K562 (cell line): ENCODE data around the gene DOCK3. TPM values are rescaled to one million over a fixed set of nuclear protein-coding genes. Genes with fewer than 3 reads are reported as not detected.

Experiments used
- ATAC-seq: fragments of 200-7000 bp; cut with Tn5 transposase; 3 replicates; pipeline ENCODE4 v1.9.1; 2020; ENCODE audit warnings: moderate library complexity
- BruUV-seq: library from RNA; stranded (reverse); fragments of 400-500 nt; replicated peaks from 2 replicates; lab custom pipeline; 2021; lab: Mats Ljungman, UMichigan
- CTCF ChIA-PET: fragments of 300-600 bp; formaldehyde crosslinking; extraction: SDS; loops from one replicate; lab custom pipeline; 2021; ENCODE audit warnings: low intra/inter-chr PET ratio; lab: Yijun Ruan, JAX
- POLR2A ChIA-PET: fragments of 300-600, 350-650 bp; sonication (Branson Sonifier 250); formaldehyde crosslinking; extraction: SDS; loops from one replicate; lab custom pipeline; 2021; ENCODE audit warnings: antibody characterized with exemption, inconsistent platforms; lab: Yijun Ruan, JAX
- DNase-seq, 4 experiments: peaks; one replicate each; pipeline versions ENCODE4 v3.0.0 to v3.0.0-alpha.2; 2011 to 2018; ENCODE audit warnings: low spot score in 3 of 4, mixed read lengths in 3 of 4; ENCODE audit errors: extremely low read depth in 1 of 4
- FAIRE-seq: peaks from 2 replicates; lab custom pipeline; 2011; peaks lifted over from hg19 to GRCh38; lab: Jason Lieb, UNC
- H2AFZ ChIP-seq: 2 replicates; pipeline ENCODE4 v1.6.0; 2011; ENCODE audit warnings: low read depth, low read length, control low read depth, inconsistent platforms
- H3K27ac ChIP-seq: fragments of 200-600 bp; 3 replicates; pipeline ENCODE4 v1.8.0; 2011; ENCODE audit warnings: low read depth, mild to moderate bottlenecking, control low read depth, inconsistent platforms, low read length, moderate library complexity, mixed read lengths; ENCODE audit errors: extremely low read depth
- H3K27me3 ChIP-seq, 2 experiments: fragments of 300-600 bp in 1 of 2; 2 replicates in 1 of 2; 3 replicates in 1 of 2; pipeline versions ENCODE4 v1.6.0 to v1.8.0; 2011; ENCODE audit warnings: inconsistent platforms in 2 of 2, low read length in 2 of 2, mild to moderate bottlenecking in 1 of 2, mixed read lengths in 1 of 2, moderate library complexity in 1 of 2; ENCODE audit not compliant: control insufficient read depth in 2 of 2, insufficient read depth in 2 of 2
- H3K36me3 ChIP-seq: fragments of 300-600 bp; 3 replicates; pipeline ENCODE4 v1.8.0; 2011; ENCODE audit warnings: mild to moderate bottlenecking, low read length, inconsistent platforms; ENCODE audit not compliant: control insufficient read depth, insufficient read depth
- H3K4me1 ChIP-seq, 2 experiments: fragments of 200-600 bp in 1 of 2; replicated peaks in 1 of 2; 2 replicates in 1 of 2; 3 replicates in 1 of 2; pipeline versions ENCODE4 v1.5.1 to v1.8.0; 2011; ENCODE audit warnings: inconsistent platforms in 2 of 2, low read length in 2 of 2, mild to moderate bottlenecking in 1 of 2, mixed read lengths in 1 of 2, moderate library complexity in 1 of 2; ENCODE audit not compliant: control insufficient read depth in 2 of 2, insufficient read depth in 2 of 2
- H3K4me2 ChIP-seq: 2 replicates; pipeline ENCODE4 v1.6.1; 2011; ENCODE audit warnings: low read length, control low read depth, inconsistent platforms, mixed read lengths; ENCODE audit not compliant: insufficient read depth
- H3K4me3 ChIP-seq: fragments of 200-600 bp; sonication (generic), shearing (Covaris generic); 2 replicates; pipeline ENCODE4 v1.5.1; 2016; ENCODE audit warnings: control low read depth, inconsistent platforms
- H3K79me2 ChIP-seq: fragments of 200-600 bp; 3 replicates; pipeline ENCODE4 v1.8.0; 2011; ENCODE audit warnings: low read length, inconsistent platforms; ENCODE audit not compliant: control insufficient read depth, insufficient read depth
- H3K9ac ChIP-seq, 2 experiments: 2 replicates each; pipeline versions ENCODE4 v1.6.0 to v1.6.1; 2011; ENCODE audit warnings: low read depth in 2 of 2, low read length in 2 of 2, control low read depth in 1 of 2, inconsistent platforms in 1 of 2, mild to moderate bottlenecking in 1 of 2, mixed read lengths in 1 of 2; ENCODE audit not compliant: insufficient read depth in 1 of 2
- H3K9me1 ChIP-seq: one replicate; pipeline ENCODE4 v1.6.0; 2011; ENCODE audit warnings: inconsistent platforms, mild to moderate bottlenecking, low read length, moderate library complexity; ENCODE audit not compliant: control insufficient read depth, insufficient read depth
- H3K9me3 ChIP-seq: replicated peaks from 2 replicates; pipeline ENCODE4 v1.5.1; 2011; ENCODE audit warnings: low read depth, low read length, inconsistent platforms; ENCODE audit not compliant: control insufficient read depth, insufficient read depth
- H4K20me1 ChIP-seq: replicated peaks from 2 replicates; pipeline ENCODE4 v1.6.1; 2011; ENCODE audit warnings: low read length, inconsistent platforms, mixed read lengths; ENCODE audit not compliant: control insufficient read depth, insufficient read depth
- CTBP1 ChIP-seq: fragments of 450-650 bp; IDR thresholded peaks from 2 replicates; pipeline ENCODE4 v1.6.1; 2016; ENCODE audit warnings: borderline replicate concordance
- ETV1 ChIP-seq: fragments of 450-650 bp; conservative IDR thresholded peaks from 2 replicates; pipeline ENCODE4 v1.6.1; 2016; ENCODE audit warnings: missing genetic modification characterization, control low read depth, low read depth, missing compliant biosample characterization
- LARP7 ChIP-seq: fragments of 450-650 bp; IDR thresholded peaks from 2 replicates; pipeline ENCODE4 v1.6.1; 2016
- MEF2A ChIP-seq: IDR thresholded peaks from 2 replicates; pipeline ENCODE4 v1.6.1; 2011; ENCODE audit warnings: low read depth, mild to moderate bottlenecking, low read length, moderate library complexity; ENCODE audit not compliant: control insufficient read depth
- NCOR1 ChIP-seq: fragments of 450-650 bp; IDR thresholded peaks from 2 replicates; pipeline ENCODE4 v1.6.1; 2016; ENCODE audit warnings: mild to moderate bottlenecking, moderate library complexity
- NR1H2 ChIP-seq: sonication (generic); formaldehyde crosslinking; IDR thresholded peaks from 2 replicates; pipeline ENCODE4 v1.4.0; 2020; ENCODE audit warnings: mild to moderate bottlenecking, missing genetic modification reagents
- POLR2H ChIP-seq: IDR thresholded peaks from 2 replicates; pipeline ENCODE4 v1.6.1; 2016; ENCODE audit warnings: missing genetic modification characterization, low read depth, mild to moderate bottlenecking, control low read depth, missing compliant biosample characterization, moderate library complexity
- POLR3A ChIP-seq: IDR thresholded peaks from 2 replicates; pipeline ENCODE4 v1.6.1; 2011; ENCODE audit warnings: borderline replicate concordance, mild to moderate bottlenecking, moderate library complexity; ENCODE audit not compliant: insufficient read length, insufficient read depth; ENCODE audit errors: extremely low read depth
- RFX5 ChIP-seq: IDR thresholded peaks from 2 replicates; pipeline ENCODE4 v1.6.1; 2011; ENCODE audit warnings: low read depth, mild to moderate bottlenecking, improper control_type of control experiment, low read length
- SAFB2 ChIP-seq: fragments of 200-400 bp; formaldehyde crosslinking; IDR thresholded peaks from 2 replicates; pipeline ENCODE4 v1.6.1; 2018; ENCODE audit warnings: borderline replicate concordance, low read length, low read depth, moderate library complexity; ENCODE audit not compliant: severe bottlenecking
- SETDB1 ChIP-seq: IDR thresholded peaks from one replicate; pipeline ENCODE4 v1.6.1; 2012; ENCODE audit warnings: low read length, control low read depth, inconsistent platforms
- SMAD3 ChIP-seq: fragments of 450-650 bp; formaldehyde crosslinking; conservative IDR thresholded peaks from 2 replicates; pipeline ENCODE4 v1.4.0; 2020; ENCODE audit warnings: mild to moderate bottlenecking
- THAP12 ChIP-seq: fragments of 250-450 bp; sonication (Bioruptor Pico); IDR thresholded peaks from 2 replicates; pipeline ENCODE4 v1.9.0; 2021; ENCODE audit warnings: mild to moderate bottlenecking, inconsistent platforms
- U2AF1 ChIP-seq: fragments of 200-400 bp; formaldehyde crosslinking; optimal IDR thresholded peaks from 2 replicates; pipeline ENCODE3; 2017; ENCODE audit warnings: mild to moderate bottlenecking, low read depth, low read length, moderate library complexity
- ZC3H11A ChIP-seq: IDR thresholded peaks from 2 replicates; pipeline ENCODE4 v1.6.1; 2012; ENCODE audit warnings: low read depth, low read length, improper control_type of control experiment
- ZNF174 ChIP-seq: fragments of 250-450 bp; sonication (Bioruptor Pico); IDR thresholded peaks from 2 replicates; pipeline ENCODE4 v1.4.0; 2020; ENCODE audit warnings: mild to moderate bottlenecking
- WGBS: fragments of 100-300 bp; shearing (Covaris generic); methylation state at CpG from one replicate; pipeline ENCODE4 v1.1.6; 2016; ENCODE audit warnings: low coverage, mixed read lengths; ENCODE audit not compliant: insufficient coverage; ENCODE audit errors: missing lambda C conversion rate; 5-methylcytosine and 5-hydroxymethylcytosine counted together
- in situ Hi-C: fragments of 300-500 bp; cut with MboI; formaldehyde crosslinking; loops from 4 replicates; pipeline ENCODE4 v1.15.0; 2018; ENCODE audit warnings: inconsistent platforms, mixed read lengths
- intact Hi-C: fragments of 100-400 bp; cut with micrococcal nuclease; formaldehyde crosslinking; loops from 2 replicates; pipeline ENCODE4 v1.14.2; 2022
- polyA plus RNA-seq, 8 experiments: library from polyadenylated mRNA; depleted of rRNA in 4 of 8; stranded (reverse) in 5 of 8; unstranded in 3 of 8; fragments of >200 nt; fragmentation: Nextera tagmentation in 2 of 8; fragmentation: Illumina TruSeq in 1 of 8; extraction: Ambion mirVana in 2 of 8; extraction: Trizol in 1 of 8; gene quantifications; 2 replicates each; pipeline versions ENCODE4 v1.2.1 to v1.2.3, GENCODE V29; 2011 to 2014; ENCODE audit warnings: inconsistent platforms in 1 of 8, missing spikeins in 1 of 8
- total RNA-seq, 7 experiments: library from RNA; depleted of rRNA in 6 of 7; stranded (reverse); fragments of >200 nt in 6 of 7; fragmentation: Illumina TruSeq in 2 of 7; extraction: Trizol in 2 of 7; gene quantifications; 2 replicates each; pipeline versions ENCODE4 v1.2.1 to v1.2.3, GENCODE V29; 2011 to 2021; ENCODE audit warnings: low replicate concordance in 1 of 7
- TF ChIP-seq, protein P1 (sequence below): sonication (generic); formaldehyde crosslinking; IDR thresholded peaks from 2 replicates; pipeline ENCODE4 v1.8.0; 2022; ENCODE audit warnings: missing genetic modification reagents, mild to moderate bottlenecking, borderline replicate concordance

DOCK3 gene
- total and polyA plus RNA-seq, 9 of the 15 experiments (the other 6 are each of a cell fraction or from before 2014, with no cell fraction given) = under 0.01 to 0.03 (median 0.01) TPM; not detected in 4

GRCh38 chr3:51361746-51362145 lies 687.0 kb downstream of the DOCK3 start:
- no peaks in the 10 kb centered on the region for H4K20me1 ChIP-seq
- intact Hi-C loops = no loop called here
- WGBS = 0% methylated on average over 6 of the region's 6 CpGs
- in situ Hi-C loops = no loop called here
- no peak overlapping the region for H3K4me2 ChIP-seq
- peaks cover 0 to 12% of the 10 kb centered on the region in 2 experiments; a peak in 2 of 5 replicates for H3K27me3 ChIP-seq
- FAIRE-seq = no peak
- ATAC-seq = no peak
- DNase-seq = no peak
- H2AFZ ChIP-seq = no peak overlapping the region
- TF ChIP-seq THAP12 (CRISPR knock-in tag) (no peak), SETDB1 (no peak), CTBP1 (no peak), LARP7 (no peak), SAFB2 (no peak), ZNF174 (CRISPR knock-in tag) (no peak), ZC3H11A (no peak), RFX5 (no peak), NCOR1 (no peak), U2AF1 (no peak), POLR3A (no peak), POLR2H (tag) (no peak), SMAD3 (CRISPR knock-in tag) (no peak), ETV1 (no peak), MEF2A (no peak), NR1H2 (CRISPR knock-in tag) (no peak)
- TF ChIP-seq, protein P1, sequence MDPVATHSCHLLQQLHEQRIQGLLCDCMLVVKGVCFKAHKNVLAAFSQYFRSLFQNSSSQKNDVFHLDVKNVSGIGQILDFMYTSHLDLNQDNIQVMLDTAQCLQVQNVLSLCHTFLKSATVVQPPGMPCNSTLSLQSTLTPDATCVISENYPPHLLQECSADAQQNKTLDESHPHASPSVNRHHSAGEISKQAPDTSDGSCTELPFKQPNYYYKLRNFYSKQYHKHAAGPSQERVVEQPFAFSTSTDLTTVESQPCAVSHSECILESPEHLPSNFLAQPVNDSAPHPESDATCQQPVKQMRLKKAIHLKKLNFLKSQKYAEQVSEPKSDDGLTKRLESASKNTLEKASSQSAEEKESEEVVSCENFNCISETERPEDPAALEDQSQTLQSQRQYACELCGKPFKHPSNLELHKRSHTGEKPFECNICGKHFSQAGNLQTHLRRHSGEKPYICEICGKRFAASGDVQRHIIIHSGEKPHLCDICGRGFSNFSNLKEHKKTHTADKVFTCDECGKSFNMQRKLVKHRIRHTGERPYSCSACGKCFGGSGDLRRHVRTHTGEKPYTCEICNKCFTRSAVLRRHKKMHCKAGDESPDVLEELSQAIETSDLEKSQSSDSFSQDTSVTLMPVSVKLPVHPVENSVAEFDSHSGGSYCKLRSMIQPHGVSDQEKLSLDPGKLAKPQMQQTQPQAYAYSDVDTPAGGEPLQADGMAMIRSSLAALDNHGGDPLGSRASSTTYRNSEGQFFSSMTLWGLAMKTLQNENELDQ (CRISPR knock-in tag) = no peak
- TF ChIP-seq, all 486 proteins: peak for 0
- H3K9ac ChIP-seq = no peak overlapping the region
- H3K9me1 ChIP-seq = no peaks in the 10 kb centered on the region
- H3K4me1 ChIP-seq = no peaks in the 10 kb centered on the region
- no peaks in the 10 kb centered on the region for H3K36me3 ChIP-seq
- BruUV-seq = no TSS peak
- H3K79me2 ChIP-seq = no peaks in the 10 kb centered on the region
- H3K4me3 ChIP-seq = no peak overlapping the region
- no peaks in the 10 kb centered on the region for H3K9me3 ChIP-seq
- H3K27ac ChIP-seq = no peak overlapping the region
- ChIA-PET POLR2A (interaction anchor here (0.6 to 0.7 kb wide), 2 partner anchors 8 to 19 kb away, joined by 3 read pairs; no protein-coding TSS in a partner anchor), CTCF (no interaction called here)
